HG02623 (cell line): ENCODE results near the gene SERTAD4.

Source experiments
- ATAC-seq: cut with Tn5 transposase; IDR thresholded peaks from one replicate; pipeline ENCODE4 v1.9.1; 2021; ENCODE audit warnings: moderate library complexity; ENCODE audit not compliant: unreplicated experiment

The SERTAD4 gene

DNA sequence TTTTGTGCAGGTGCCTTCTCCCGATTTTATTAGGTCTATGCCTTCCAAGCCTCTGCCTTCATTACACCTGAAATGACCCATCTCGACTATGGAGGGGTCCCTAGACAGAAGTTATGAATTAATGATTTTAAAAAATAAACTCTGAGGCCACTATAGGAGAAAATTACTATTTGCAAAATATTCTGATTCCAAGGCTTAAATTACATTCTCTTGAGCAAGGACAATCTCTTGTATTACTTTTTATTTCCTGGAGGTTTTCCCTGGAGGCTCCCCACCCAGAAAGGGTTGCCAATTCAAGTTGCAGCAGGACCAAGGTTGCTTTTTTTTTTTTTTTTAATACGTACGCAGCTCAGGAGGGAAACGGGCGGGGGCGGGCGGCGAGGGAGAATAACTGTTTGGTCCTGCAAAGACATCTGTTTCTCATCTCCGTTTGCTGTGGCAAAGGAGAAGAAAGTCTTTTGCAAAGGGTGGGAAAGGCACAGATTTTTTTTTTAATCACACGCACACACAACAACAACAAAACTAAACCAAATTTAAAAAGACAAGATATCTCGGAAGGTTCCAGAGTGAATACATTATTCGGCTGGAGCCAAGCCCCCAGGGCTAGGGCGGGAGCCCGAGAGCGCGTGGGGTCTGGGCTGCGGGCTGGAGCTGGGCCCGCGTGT, 618 bp upstream of the SERTAD4 start:
- no peak for ATAC-seq

GRCh38 chr1:210233216-210233494, 559 bp downstream of the SERTAD4 start:
- no peak for ATAC-seq

GRCh38 chr1:210233495-210234328, 1.1 kb downstream of the SERTAD4 start:
- no peak for ATAC-seq

GRCh38 chr1:210234329-210234757, 1.7 kb downstream of the SERTAD4 start:
- no peak for ATAC-seq

DNA sequence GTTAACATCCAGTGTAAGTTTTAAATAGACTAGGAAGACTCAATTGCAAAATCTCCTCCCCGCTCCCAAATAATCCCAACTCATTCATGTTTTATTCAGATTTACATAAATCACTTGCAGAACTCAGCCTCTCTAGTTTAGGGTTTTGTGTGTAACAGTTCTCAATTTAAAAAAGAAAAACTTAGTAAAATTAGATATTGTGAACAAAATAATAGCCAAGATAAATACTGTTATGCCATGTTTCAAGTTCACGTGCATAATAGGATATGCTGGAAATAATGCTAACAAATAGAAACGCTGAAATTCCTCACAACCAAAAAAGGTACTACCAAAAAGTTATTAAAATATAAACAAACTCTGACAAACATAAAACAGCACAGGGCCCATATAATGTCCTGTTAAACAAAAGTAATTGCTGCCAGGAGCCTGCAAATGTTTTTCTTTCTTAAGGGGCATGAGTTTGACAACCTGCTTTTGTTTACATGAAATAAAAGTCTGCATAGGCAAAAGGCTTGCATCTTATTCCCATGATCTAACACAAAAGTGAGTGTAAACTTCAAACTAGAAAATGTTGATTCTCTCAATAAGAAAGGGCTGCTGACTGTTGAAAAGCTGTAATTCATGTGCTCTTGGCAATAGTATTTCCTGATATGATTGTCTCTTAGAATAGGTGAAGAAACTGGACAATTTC, 2.9 kb downstream of the SERTAD4 start:
- ATAC-seq: no peak

DNA sequence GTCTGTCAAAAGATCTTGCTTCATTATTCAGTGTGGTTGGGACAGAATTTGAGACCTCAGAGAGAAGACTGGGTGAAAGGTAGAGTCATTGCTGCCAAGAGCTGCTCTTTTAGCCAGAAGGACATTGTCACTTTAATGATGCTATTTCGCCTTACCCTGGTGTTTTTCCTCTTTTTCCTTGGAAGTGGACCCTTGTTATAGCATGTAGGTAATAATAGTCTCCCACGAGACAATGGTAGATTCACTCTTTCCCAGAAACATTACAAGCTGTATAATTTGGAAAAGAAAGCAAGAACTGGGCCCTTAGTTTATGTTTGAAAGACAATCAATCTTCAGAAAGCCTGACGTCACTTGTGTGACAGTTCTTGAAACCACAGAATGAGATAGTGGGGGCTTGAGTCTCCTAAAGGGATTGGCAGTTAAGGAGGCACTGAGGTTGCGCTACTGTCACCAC, 3.8 kb downstream of the SERTAD4 start:
- ATAC-seq: no peak

GRCh38 chr1:210236840-210237409, 4.3 kb downstream of the SERTAD4 start:
- no peak for ATAC-seq

DNA sequence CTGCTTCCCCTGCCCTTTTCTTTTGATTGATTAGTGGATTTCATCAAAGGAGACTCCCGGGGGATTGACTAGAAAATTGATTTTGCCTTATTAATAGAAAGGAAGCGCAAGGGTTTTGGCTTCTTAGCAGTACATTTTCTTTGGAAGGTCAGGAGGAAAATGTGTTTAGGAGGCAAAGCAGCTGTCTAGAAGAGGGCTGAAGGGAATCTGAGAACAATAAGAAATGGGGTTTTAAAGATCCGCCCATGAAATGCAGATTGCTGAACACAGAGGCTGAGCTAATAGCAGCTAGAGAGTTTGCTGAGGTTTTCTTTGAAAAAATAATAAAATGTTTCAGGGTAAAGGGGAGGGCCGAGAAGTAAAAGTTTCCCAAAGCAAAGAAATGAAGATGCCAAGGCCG, 4.9 kb downstream of the SERTAD4 start:
- no peak for ATAC-seq

- ATAC-seq: no peak
Observed at GRCh38 chr1:210237981-210238380, 5.4 kb downstream of the SERTAD4 start.

DNA sequence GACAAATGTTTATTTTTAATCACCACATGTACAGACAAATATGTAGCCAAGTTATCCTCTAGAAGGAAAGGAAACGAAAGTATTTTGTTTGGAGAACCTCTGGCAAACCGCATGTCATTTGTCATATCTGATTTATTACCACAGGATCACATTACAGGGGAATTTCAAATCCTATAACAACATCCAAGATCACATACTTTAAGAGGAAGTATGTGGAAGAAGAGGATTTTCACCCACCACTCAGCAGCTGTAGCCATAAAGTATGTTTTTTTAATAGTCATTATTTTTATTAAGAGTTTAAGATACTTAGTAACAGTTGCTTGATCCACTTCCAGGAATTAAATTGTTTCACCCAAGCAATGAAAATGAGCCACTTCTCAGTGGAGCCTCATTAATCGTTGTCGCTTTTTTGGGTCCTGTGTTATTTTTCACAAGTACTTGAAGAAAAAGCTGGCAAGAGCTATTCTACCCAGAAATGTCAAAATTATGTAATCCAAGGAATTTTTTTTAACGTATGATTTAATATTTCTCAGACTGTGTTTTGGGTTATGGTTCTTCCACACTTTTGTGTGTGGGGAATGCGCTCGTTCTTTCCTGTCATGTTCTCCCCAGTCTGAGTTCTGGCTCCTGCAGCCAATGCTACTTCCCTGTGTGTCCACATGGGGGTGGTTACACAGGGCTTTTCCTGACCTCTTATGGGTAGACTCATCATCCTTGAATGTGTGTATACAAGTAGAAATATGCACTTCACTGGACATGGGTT, 6.9 kb downstream of the SERTAD4 start:
- no peak for ATAC-seq

GRCh38 chr1:210241121-210241520, 8.5 kb downstream of the SERTAD4 start:
- ATAC-seq: no peak

DNA sequence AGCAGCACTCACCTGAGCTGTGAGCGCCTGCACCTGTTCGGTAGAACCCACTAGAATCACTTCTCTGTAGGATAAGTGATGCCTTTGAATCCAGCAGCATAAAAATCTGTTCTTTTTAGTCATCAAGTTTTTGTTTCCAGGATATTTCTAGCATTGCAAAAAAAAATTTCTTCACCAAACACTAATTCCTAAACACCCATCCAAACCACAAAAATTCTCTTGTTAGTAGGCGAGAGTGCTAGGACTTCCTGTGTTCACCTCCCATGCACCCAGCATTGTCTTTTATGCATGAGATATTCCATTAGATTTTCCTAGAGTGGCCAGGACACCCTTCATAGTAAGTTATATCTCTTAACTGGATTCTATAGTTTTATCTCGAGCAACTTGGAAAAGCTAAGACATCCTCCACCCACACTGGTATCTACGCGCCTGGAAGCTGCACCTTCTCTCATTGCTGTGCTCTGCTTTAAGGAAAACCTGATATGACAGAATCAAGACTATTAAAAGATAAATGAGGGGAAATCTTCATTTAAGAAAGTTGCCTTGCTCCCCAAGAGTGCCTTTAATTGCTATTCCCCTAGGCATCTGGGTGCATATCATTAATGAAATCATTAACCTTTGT, 12.3 kb downstream of the SERTAD4 start:
- no peak for ATAC-seq

DNA sequence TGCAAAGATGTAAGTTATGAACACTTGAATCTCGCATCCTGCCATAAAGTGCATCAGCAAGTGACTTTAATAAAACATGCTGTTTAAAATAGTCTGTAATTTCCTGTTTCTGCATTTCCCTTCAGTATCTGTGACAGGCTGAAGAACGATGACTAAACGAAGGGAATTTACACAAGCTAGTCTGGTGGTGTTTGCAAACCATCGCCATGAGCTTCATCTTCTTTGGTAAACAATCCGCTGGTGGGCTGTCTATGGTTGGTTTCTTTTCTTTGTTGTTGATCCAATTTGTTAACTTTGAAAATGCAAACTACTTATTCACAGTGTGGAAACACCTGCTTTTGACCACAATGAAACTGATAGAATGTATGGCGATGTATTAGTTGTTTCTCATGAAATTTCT, 13.9 kb downstream of the SERTAD4 start:
- ATAC-seq: no peak

- no peak for ATAC-seq
Observed at GRCh38 chr1:210248341-210248740, 15.7 kb downstream of the SERTAD4 start.

- no peak for ATAC-seq
Observed at GRCh38 chr1:210250665-210250997, 18.0 kb downstream of the SERTAD4 start.

GRCh38 chr1:210250998-210251679, 18.5 kb downstream of the SERTAD4 start:
- no peak for ATAC-seq

DNA sequence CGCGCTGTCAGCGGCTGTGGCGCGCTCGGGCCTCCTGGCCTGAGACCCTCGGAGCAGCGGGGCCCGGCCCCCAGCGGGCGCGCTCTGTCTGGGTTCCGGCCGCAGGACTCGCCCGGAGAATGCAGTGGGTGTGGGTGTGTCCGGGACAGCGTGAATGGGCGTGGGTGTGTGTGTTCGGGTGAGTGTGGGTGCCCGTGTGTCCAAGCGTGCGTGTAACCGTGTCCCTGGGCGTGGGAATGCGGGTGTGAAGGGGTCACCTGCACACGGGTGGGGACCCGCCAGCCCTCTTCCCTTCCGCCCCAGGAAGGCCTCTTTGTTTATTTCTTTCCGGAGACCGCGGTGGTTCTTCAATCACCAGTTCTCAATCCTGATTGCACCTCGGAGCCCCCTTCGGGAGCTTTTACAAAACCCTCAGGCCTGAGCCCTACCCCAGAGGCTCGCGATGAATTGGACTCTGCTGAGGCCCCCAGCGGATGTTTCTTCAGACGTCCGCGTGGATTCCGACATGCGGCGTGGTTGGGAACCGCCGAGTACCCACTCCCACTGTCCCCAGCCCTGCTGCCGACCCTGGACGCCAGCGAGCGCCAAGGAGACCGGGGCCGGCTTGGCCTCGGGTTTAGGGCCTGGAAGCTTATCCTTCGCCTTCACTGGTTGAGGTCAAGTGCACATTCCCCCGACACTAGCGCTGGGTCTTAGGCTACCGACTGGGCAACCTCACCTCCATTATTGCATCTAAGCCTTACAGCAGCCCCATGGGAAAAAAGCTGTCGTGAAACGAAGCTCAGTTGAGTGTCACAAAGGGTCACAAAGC, 19.3 kb downstream of the SERTAD4 start:
- no peak for ATAC-seq

- ATAC-seq: no peak
Observed at GRCh38 chr1:210252621-210253051, 20.0 kb downstream of the SERTAD4 start.

DNA sequence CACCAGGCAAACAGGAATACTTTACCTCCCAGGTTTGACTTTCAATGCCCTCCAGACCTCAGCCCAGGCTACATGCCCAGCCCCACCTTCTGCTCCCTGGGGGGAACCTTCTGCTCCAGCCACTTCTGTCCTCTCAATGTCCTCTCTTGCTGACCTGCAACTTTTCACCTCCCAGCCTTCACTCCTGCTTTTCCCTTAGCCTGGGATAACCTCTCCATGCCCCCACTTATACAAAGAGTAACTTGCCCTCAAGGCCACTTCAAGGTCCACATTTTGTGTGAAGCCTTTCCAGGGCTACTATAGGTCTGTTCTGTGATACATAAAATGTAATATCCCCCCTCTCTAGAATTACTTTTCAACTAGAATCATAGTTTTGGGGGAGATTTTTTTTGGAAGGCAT, 21.7 kb downstream of the SERTAD4 start:
- no peak for ATAC-seq
